GM20431 (cell line): Measurements from ENCODE around the gene RNU6-1.

Source experiments
- in situ Hi-C: fragments of 300-500 bp; cut with MseI, MboI; formaldehyde crosslinking; loops from one replicate; pipeline ENCODE4 v1.15.0; 2020; ENCODE audit warnings: low sequenced_read_pairs; ENCODE audit not compliant: unreplicated experiment

Gene RNU6-1

DNA sequence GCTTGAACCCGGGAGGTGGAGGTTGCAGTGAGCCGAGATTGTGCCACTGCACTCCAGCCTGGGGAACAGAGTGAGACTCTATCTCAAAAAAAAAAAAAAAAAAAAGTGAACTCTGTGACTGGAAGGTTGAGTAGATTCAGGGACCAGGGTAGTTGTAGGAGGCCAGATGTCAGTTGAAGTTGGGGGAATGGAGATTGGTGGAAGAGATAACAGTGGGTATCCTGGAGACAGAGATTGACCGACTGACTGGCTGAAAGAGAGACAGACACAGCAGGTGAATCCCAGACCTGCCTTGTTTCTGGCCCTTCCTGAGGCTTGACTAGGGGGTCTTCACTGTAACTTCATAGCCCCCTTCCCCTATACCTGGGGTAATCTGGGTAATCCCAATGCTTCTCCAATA, 22.1 kb upstream of the RNU6-1 start:
- in situ Hi-C loops = loop anchor here (25.0 kb wide), 2 partner anchors 175 to 300 kb away; no protein-coding TSS in a partner anchor

DNA sequence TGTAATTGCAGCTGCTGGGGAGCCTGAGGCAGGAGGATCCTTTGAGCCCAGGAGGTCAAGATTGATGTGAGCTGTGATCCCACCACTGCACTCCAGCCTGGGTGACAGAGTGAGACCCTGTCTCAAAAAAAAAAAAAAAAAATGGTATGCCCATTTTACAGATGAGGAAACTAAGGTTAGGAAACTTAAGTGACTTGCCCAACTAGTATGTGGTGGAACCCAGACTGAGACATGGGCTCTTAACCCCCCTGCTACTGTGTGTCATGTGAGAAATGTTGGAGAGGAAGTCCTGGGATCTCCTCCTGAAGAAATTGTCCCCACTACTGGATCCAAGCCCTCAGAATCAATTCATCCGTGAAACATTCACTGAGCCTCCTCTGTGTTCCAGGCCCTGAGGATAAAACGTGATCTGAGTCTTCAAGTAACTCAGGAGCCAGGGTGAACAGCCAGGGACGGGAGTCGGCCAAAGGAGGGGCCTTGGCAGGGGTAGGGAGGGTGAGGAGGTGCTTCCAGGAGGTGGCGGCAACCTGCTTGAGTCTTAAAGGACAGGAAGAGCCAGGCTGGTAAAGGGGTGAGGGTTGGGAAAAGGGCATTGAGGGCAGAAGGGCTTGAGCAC, 19.6 kb upstream of the RNU6-1 start:
- in situ Hi-C loops = loop anchor here (25.0 kb wide), 2 partner anchors 178 to 303 kb away; no protein-coding TSS in a partner anchor

DNA sequence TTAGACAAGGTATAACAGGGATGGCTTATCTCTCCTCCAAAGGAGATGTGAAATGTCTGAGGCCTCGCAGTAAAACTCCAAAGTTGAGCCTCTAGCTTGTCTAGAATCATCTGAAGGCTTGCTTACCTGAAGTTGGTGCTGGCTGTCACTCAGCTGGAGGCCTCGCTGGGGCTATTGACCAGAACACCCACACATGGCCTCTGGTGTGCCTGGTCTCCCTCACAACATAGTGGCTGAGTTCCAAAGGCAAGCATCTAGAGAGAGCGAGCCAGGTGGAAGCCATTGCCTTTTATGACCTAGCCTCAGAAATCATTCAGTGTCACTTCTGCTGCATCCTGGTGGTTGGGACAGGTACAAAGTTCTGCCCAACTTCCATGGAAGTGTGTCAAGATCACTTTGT, 17.4 kb upstream of the RNU6-1 start:
- in situ Hi-C loops = loop anchor here (25.0 kb wide), 2 partner anchors 180 to 305 kb away; no protein-coding TSS in a partner anchor

DNA sequence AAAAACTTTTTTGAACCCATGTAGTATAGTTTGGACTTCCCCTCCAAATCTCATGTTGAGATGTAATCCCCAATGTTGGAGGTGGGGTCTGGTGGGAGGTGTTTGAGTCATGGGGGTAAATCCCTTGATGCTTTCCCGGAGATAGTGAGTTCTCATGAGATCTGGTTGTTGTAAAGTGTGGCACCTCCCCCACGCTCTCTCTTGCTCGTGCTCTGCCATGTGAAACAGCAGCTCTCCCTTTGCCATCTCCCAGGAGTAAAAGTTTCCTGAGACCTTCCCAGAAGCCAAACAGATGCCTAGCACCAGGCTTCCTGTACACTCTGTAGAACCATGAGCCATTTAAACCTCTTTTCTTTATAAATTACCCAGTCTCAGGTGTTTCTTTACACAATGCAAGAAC, 16.0 kb upstream of the RNU6-1 start:
- in situ Hi-C loops = loop anchor here (25.0 kb wide), 2 partner anchors 181 to 306 kb away; no protein-coding TSS in a partner anchor

DNA sequence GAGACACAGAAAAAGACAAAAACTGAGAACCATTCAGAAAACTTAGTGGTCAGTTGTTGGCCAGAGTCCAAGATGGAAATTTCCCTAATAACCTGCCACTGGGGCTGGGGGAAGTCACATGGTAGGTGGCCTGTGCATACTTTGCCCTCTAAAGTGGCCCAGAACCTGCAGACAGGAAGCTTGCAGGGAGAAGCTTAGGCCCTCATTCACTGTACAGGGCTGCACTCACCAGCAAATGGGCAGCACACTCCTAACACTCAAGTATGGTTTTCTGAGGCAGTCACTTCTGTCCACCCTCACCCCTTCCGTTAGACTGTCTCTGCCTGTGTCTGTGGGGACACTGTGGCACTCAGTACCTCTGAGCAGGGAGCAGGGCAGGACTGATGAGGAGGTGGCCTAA, 14.5 kb upstream of the RNU6-1 start:
- in situ Hi-C loops = loop anchor here (25.0 kb wide), 2 partner anchors 183 to 308 kb away; no protein-coding TSS in a partner anchor

DNA sequence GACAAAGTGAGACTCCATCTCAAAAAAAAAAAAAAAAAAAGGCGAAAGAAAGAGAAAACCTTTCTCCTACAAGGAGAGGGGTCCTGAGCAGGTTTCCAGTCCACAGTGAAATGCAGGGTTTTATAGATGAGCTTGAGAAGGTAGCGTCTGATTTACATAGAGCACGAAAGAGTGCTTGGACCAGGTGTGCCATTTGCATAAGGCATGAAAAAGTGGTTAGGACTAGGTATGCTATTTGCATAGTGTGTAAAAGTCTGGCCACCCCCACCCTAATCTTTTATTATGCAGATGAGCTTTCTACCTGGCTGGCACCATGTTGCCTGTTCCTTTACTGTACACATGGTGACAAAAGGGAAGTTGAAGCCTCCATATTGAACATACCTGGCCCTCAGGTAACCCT, 13.6 kb upstream of the RNU6-1 start:
- in situ Hi-C loops = loop anchor here (25.0 kb wide), 2 partner anchors 184 to 309 kb away; no protein-coding TSS in a partner anchor

DNA sequence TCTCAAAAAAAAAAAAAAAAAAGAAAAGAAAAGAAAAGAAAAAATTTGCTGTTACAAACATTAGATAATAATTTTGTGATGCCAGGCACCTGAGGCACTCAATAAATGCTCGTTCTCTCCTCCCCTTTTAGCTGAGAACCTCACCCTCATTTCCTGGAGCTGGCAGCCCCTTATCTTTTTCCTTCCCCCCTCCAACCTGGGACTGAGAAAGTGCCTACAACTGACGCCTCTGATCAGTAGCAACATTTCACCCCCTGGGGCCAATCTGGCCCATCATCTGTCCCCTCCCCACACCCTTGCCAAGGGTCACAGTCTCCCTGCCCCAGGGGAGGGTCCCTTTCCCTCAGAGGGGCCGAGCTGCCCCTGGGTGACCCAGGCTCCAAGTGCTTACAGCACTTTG, 12.6 kb upstream of the RNU6-1 start:
- in situ Hi-C loops = loop anchor here (25.0 kb wide), 2 partner anchors 185 to 310 kb away; no protein-coding TSS in a partner anchor

DNA sequence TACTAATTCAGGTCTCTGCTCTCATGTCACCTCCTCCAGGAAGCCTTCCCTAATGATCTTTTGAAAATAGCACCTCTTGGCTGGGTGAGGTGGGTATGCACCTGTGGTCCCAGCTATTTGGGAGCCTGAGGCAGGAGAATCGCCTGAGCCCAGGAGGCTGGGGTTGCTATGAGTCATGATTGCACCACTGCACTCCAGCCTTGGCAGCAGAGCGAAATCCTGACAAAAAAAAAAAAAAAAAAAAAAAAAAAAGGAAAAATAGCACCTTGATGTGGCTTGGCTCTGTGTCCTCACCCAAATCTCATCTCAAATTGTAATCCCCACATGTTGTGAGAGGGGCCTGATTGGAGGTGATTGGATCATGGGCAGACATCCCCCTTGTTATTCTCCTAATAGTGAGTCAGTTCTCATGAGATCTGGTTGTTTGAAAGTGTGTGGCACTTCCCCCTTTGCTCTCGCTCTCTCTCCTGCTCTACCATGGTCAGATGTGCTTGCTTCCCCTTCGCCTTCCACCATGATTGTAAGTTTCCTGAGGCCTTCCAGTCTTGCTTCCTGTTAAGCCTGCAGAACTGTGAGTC, 11.2 kb upstream of the RNU6-1 start:
- in situ Hi-C loops = loop anchor here (25.0 kb wide), 2 partner anchors 186 to 311 kb away; no protein-coding TSS in a partner anchor

DNA sequence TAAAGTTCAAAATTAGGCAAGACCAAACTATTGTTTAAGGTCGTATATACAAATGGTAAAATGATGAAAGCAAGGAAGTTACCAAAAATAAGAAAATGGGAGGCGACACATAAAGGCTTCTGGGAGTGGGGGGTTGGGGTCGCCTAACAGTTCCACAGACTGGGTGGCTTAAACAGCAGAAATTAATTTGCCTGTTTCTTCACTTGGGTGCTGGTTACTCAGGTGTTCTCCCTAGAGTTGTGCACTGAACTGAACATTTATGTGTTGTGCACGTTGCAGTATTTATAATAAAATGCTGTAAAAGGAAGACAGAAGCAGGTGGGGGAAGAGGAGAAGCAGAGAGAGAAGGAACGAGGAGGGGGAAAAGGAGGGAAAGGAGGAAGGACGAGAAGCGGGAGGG, 10.5 kb upstream of the RNU6-1 start:
- in situ Hi-C loops = loop anchor here (25.0 kb wide), 2 partner anchors 187 to 312 kb away; no protein-coding TSS in a partner anchor

DNA sequence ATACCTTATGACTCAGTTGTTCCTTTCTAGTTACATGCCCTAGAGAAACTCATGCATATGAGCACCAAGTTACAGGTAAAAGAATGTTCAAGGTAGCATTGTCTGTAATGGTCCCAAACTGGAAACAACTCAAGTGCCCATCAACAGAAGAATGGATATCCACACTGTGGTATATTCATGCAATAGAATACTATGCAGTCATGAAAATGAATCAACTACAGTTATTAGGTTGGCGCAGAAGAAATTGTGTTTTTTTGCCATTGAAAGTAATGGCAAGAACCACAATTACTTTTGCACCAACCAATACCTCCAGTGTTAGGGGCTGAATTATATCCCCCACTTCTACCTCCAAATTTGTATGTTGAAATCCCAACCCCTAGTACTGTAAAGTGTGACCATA, 9.7 kb upstream of the RNU6-1 start:
- in situ Hi-C loops = loop anchor here (25.0 kb wide), 1 partner anchor 912 kb away; no protein-coding TSS in a partner anchor

DNA sequence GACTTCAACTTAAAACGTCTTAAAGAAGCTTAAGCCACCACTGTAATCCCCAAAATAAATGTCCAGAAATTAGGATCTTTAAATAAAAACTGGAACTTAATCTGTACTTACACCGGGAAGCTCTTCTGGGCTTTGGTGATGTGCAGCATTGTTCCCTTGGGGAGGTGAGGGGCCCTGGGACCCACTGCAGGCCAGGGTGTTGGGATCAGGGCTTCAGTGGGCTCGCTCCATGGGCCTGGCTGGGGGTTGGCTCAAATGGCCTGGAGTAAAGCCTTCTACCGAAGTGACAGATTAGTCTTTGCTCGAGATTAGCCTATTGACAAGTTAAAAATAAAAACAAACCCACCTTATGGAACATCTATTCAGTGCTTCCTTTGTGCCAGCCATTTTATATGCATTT, 6.1 kb upstream of the RNU6-1 start:
- in situ Hi-C loops = loop anchor here (25.0 kb wide), 1 partner anchor 909 kb away; no protein-coding TSS in a partner anchor

DNA sequence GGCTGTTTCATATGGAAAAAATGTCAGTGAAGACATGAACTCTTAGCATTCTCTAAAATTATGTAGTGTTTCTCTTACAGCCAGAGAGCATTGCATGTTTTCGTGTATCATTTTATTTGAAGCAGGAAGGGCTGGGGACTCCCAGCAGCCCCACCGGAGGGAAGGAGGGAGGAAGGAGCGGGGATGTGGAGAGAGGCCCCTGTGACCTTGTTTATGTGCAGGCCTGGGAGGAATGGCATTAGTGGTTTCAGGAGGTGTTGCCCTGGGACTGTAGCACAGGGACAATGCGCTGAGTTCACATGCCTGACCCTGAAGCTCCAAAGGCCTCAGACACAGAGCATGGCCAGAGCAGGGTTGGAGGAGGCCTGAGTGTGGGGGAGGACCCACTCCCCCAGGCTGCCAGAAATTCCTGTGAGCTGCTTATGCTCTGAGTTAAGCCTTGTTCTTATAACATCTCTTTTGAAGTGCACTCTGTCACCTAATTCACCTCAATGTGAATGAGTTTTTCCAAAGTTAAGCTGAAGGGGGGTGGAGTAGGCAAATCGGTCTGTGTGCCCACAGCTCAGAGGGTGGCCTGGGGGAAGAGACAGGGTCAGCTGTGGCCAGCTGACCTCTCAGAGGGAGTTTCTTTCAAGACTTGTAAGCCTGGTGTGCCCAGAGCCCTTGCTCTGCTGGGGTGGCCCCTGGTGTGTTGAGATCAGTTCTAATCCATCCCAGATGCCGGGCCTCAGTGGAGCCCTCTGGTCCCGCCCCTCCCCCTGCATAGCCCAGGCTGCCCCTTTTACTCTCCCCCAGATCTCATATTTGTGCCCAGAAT, 3.9 kb upstream of the RNU6-1 start:
- in situ Hi-C loops = loop anchor here (25.0 kb wide), 1 partner anchor 906 kb away; no protein-coding TSS in a partner anchor

DNA sequence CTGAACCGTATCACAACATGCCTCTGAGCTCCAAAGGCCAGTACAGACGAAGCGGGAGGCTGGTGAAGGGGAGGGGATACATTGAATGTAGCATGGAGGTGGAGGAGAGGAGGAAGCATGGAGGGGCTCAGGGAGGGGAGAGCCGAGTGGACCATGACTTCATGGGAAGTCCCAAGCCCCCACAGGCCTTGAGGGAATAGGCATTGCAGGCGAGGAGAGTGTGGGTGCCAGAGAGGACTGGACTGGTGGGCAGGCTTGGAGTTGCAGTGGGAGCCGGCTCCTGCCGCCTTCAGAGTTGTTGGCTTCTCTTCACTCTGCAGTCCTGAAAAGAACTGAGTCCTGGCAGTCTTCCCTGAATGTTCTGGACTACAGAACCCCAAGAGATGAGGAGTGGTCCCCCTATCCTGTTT, 3.3 kb upstream of the RNU6-1 start:
- in situ Hi-C loops = loop anchor here (25.0 kb wide), 1 partner anchor 906 kb away; no protein-coding TSS in a partner anchor

DNA sequence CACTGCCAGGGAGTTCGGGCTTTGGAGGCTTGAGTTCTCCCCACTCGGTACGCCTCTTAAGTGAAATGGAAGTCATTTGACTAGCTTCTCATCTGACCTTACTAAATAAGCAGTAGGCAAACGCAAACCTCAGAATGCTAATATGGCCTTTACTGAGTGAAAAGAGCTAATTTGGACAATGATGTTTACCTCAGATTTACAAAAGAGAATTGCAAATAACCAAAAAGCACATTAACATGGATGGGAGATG, 1.6 kb upstream of the RNU6-1 start:
- in situ Hi-C loops = loop anchor here (25.0 kb wide), 1 partner anchor 904 kb away; no protein-coding TSS in a partner anchor

DNA sequence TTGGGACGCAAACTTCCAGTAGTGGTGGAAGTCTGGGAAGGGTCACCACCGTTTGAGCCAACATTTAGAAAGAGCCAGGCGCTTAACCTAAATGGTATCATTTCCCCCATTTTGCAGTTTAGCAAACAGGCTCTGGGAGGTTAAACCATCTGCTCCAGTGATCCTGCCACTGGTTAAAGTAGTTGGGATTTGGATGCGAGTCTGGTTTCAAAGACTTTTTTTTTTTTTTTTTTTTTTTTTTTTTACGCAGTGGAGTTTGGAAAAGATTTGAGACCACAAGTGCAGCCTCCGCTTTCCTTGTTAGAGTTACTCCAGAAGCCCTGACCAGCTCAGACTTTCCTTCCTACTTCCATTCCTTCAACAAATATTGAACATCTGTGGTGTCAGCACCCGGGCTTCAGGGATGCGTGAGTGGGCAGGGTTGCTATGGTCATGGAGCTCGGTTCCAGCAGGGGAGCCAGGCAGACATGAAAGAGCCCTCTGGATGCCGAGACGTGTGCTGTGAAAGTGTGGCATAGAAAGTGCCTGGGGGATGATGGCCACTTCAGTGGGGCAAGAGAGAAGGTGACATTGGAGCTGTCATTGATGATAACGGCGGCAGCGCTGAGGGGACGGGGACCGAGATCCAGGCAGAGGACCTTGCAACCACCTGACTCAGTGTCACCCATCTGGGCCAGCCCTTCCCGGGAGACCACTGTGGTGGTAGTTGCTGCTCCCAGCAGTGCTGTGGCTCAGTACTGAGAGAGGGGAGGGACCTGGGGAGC, 1.1 kb upstream of the RNU6-1 start:
- in situ Hi-C loops = loop anchor here (25.0 kb wide), 1 partner anchor 904 kb away; no protein-coding TSS in a partner anchor

DNA sequence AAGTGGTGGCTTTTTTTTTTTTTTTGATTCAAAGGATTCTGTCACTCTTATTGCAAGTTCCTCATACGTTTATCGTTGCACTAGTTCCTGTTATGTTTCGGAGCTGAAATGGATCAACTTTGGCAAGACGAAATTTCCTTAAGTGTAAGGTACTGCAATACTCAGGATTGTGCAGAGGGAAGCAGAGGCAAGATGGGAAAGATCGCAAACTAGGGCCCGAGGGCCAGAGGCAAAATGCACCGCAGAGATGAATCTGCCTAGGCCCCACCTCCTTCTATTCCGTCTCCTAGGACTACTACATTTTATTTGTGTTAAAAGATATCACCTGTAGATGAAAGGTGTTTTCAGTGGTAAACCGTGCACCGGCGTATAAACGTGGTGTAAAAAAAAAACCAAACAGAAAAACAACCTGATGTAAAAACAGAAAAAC, 331 bp downstream of the RNU6-1 start:
- in situ Hi-C loops = loop anchor here (10.0 to 25.0 kb wide), 2 partner anchors 375 to 902 kb away; no protein-coding TSS in a partner anchor

DNA sequence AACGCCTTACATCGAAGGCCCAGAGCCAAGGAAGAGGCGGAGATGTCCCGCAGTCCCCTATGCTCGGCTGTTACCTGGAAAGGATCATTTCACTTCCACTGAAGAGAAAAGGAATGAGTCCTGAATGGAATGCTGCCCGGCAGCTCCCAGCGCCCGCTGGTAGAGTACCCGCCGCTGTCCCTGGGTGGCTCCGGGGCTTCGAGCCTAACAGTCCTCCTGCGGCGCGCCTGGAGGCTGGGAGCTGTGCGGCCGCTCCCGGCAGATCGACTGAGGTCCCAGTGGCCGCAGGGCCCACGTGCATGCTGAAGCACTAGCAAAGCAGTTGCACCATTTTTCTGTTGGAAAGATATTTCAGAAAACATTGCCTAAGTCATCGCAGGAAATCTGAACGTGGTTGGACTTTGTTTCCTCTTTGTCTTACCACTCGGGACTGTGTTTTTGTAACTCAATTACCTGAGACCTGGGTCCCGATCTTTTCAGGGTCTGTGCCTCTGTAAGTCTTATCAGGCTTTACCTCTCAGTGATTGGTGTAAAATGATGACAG, 984 bp downstream of the RNU6-1 start:
- in situ Hi-C loops = loop anchor here (10.0 to 25.0 kb wide), 2 partner anchors 374 to 902 kb away; no protein-coding TSS in a partner anchor

DNA sequence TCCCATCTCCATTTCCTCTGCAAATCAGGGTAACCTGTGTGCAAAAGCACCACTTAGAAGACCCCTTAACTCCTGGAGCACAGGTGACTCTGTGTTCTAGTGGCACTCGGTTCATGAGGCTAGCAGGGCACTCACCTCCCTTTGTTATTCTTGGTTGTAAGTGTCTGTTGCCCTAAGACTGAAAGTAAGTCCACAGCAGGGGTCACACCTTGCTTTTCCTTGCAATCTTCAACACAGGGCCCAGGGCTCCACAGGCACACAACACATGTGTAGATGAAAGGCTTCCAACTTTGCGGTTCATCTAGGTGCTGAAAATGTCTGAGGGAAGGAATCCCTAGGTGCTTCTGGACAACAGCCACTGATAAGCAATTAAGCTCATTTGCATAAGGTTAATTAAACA, 2.9 kb downstream of the RNU6-1 start:
- in situ Hi-C loops = loop anchor here (10.0 to 25.0 kb wide), 2 partner anchors 372 to 900 kb away; no protein-coding TSS in a partner anchor

DNA sequence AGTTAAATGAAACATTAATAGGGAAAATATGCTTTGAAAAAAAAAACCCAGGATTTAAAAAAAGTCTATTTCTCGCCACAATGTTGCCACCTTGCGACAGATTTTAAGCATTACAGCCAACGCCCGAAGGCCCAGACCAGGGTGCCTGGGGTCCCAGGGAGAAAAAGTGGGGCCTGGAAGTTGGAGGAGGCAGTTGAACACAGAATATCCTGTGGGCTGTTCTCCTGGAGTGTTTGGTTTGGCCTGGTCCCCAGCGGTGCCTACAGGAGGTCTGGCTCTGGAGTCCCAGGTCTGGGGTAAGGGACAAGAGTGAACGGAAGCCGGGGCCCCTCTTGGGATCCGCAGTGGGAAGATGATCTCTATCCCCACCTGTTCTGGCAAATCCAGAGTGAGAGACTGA, 3.4 kb downstream of the RNU6-1 start:
- in situ Hi-C loops = loop anchor here (10.0 to 25.0 kb wide), 2 partner anchors 372 to 899 kb away; no protein-coding TSS in a partner anchor
